PC-9 (cell line): ENCODE results near the gene GPR143.

Source experiments
- CTCF ChIP-seq: fragments of 200-600 bp; sonication (generic); conservative IDR thresholded peaks from 2 replicates; pipeline ENCODE4 v1.6.1; 2017; ENCODE audit warnings: mixed run types, antibody characterized with exemption, mild to moderate bottlenecking, moderate library complexity
- EZH2 ChIP-seq: fragments of 200-600 bp; sonication (generic); IDR thresholded peaks from 2 replicates; pipeline ENCODE4 v1.8.0; 2017; ENCODE audit warnings: antibody characterized with exemption, low read depth

GRCh38 chrX:9759337-9759736 lies 6.3 kb downstream of the GPR143 start:
- TF ChIP-seq CTCF (no peak), EZH2 (no peak)
